HT-29 (cell line): ENCODE results near the gene PLRG1. TPM values are rescaled to one million over a fixed set of nuclear protein-coding genes. Genes with fewer than 3 reads are reported as not detected.
A peak's percentile ranks its signal among the peaks of the same experiment; 100 is the strongest.

Experiments
- DNase-seq: peaks from one replicate; pipeline ENCODE4 v3.0.0-alpha.2; 2015; ENCODE audit warnings: low spot score
- total RNA-seq: library from RNA; depleted of rRNA; stranded (reverse); fragments of >200 nt; shearing (Covaris generic); gene quantifications from 2 replicates; pipeline ENCODE4 v1.2.3, GENCODE V29; 2014

Gene PLRG1
- total RNA-seq, 1 experiment from 2014 or later, result 50.0 TPM

GRCh38 chr4:154521607-154522006 is 28.6 kb downstream of the PLRG1 start:
- DNase-seq, result no peak

- DNase-seq, result no peak
Observed at GRCh38 chr4:154519214-154519613, 31.0 kb downstream of the PLRG1 start.

GRCh38 chr4:154517591-154517990 is 32.6 kb downstream of the PLRG1 start:
- no peak for DNase-seq

- DNase-seq, result no peak
Observed at GRCh38 chr4:154516318-154517029, 33.7 kb downstream of the PLRG1 start.

- DNase-seq, result no peak
Observed at GRCh38 chr4:154511981-154512380, 38.2 kb downstream of the PLRG1 start.

GRCh38 chr4:154511548-154511947 is 38.7 kb downstream of the PLRG1 start:
- DNase-seq, result no peak

GRCh38 chr4:154507156-154507555 is 43.0 kb downstream of the PLRG1 start:
- DNase-seq, result peak; percentile 25

GRCh38 chr4:154506253-154506652 is 43.9 kb downstream of the PLRG1 start:
- DNase-seq, result peak; percentile 18

GRCh38 chr4:154503598-154503997 is 46.6 kb downstream of the PLRG1 start:
- DNase-seq, result peak; percentile 36

- DNase-seq, result no peak
Observed at GRCh38 chr4:154502111-154502510, 48.1 kb downstream of the PLRG1 start.

- no peak for DNase-seq
Observed at GRCh38 chr4:154497889-154498288, 52.3 kb downstream of the PLRG1 start.

- DNase-seq, result no peak
Observed at GRCh38 chr4:154495867-154496266, 54.3 kb downstream of the PLRG1 start.

GRCh38 chr4:154492288-154492687 is 57.9 kb downstream of the PLRG1 start:
- DNase-seq, result no peak

GRCh38 chr4:154491341-154492271 is 58.6 kb downstream of the PLRG1 start, which contains the start of gene DCHS2:
Gene DCHS2 (minus strand): TSS chr4:154491799. CDS start chr4:154491355, 444 bp downstream.
- DNase-seq, result no peak

GRCh38 chr4:154490583-154491340 is 59.4 kb downstream of the PLRG1 start:
- DNase-seq, result no peak

- DNase-seq, result no peak
Observed at GRCh38 chr4:154490234-154490582, 60.0 kb downstream of the PLRG1 start.

- no peak for DNase-seq
Observed at GRCh38 chr4:154489558-154490233, 60.5 kb downstream of the PLRG1 start.

GRCh38 chr4:154487145-154487544 is 63.1 kb downstream of the PLRG1 start:
- DNase-seq, result no peak

GRCh38 chr4:154485127-154485773 is 65.0 kb downstream of the PLRG1 start:
- DNase-seq, result no peak
